IMR-90 (cell line): ENCODE results near the gene ATP10A. TPM values are rescaled to one million over a fixed set of nuclear protein-coding genes. Genes with fewer than 3 reads are reported as not detected.

Source experiments
- ATAC-seq: fragments of 200-7000 bp; cut with Tn5 transposase; 2 replicates; pipeline ENCODE4 v1.9.1; 2020; ENCODE audit warnings: low read depth, mild to moderate bottlenecking, moderate library complexity
- BruUV-seq: library from RNA; stranded (reverse); fragments of 400-500 nt; replicated peaks from 2 replicates; lab custom pipeline; 2021; lab: Mats Ljungman, UMichigan
- CTCF ChIA-PET: fragments of 300-600 bp; formaldehyde crosslinking; extraction: SDS; loops from one replicate; lab custom pipeline; 2021; ENCODE audit warnings: antibody characterized with exemption; lab: Yijun Ruan, JAX
- POLR2A ChIA-PET: fragments of 300-600 bp; sonication (Branson Sonifier 250); formaldehyde crosslinking; loops from one replicate; lab custom pipeline; 2022; ENCODE audit warnings: antibody characterized with exemption; ENCODE audit not compliant: unreplicated experiment; lab: Charles Lee
- DNase-seq: peaks from one replicate; pipeline ENCODE4 v3.0.0; 2013
- H2AFZ ChIP-seq: replicated peaks from 2 replicates; pipeline ENCODE3; 2013; ENCODE audit warnings: low read length, mild to moderate bottlenecking; ENCODE audit not compliant: poor library complexity
- H2AK5ac ChIP-seq: 2 replicates; pipeline ENCODE4 v1.6.1; 2013; ENCODE audit warnings: low read depth, low read length, inconsistent platforms
- H2AK9ac ChIP-seq: replicated peaks from 2 replicates; pipeline ENCODE3; 2013; ENCODE audit warnings: mild to moderate bottlenecking, low read depth, low read length, moderate library complexity; ENCODE audit not compliant: poor library complexity
- H2BK120ac ChIP-seq: 2 replicates; pipeline ENCODE4 v1.6.1; 2013; ENCODE audit warnings: low read depth, low read length, inconsistent platforms
- H2BK15ac ChIP-seq: 3 replicates; pipeline ENCODE4 v1.6.1; 2013; ENCODE audit warnings: low read depth, low read length, inconsistent platforms
- H2BK20ac ChIP-seq: 2 replicates; pipeline ENCODE4 v1.6.1; 2013; ENCODE audit warnings: low read depth, mild to moderate bottlenecking, inconsistent platforms, low read length, moderate library complexity
- H2BK5ac ChIP-seq: 2 replicates; pipeline ENCODE4 v1.6.1; 2013; ENCODE audit warnings: mild to moderate bottlenecking, low read depth, low read length, inconsistent platforms; ENCODE audit not compliant: poor library complexity, severe bottlenecking
- H3K14ac ChIP-seq: replicated peaks from 2 replicates; pipeline ENCODE4 v1.6.1; 2013; ENCODE audit warnings: low read depth, low read length, inconsistent platforms
- H3K18ac ChIP-seq: 2 replicates; pipeline ENCODE4 v1.6.1; 2013; ENCODE audit warnings: low read depth, low read length, control low read depth
- H3K23ac ChIP-seq: 2 replicates; pipeline ENCODE4 v1.6.1; 2013; ENCODE audit warnings: low read depth, low read length, inconsistent platforms
- H3K27ac ChIP-seq: 2 replicates; pipeline ENCODE4 v1.5.1; 2013; ENCODE audit warnings: mild to moderate bottlenecking, control low read depth, low read length; ENCODE audit not compliant: insufficient read depth
- H3K27me3 ChIP-seq: 2 replicates; pipeline ENCODE4 v1.6.1; 2013; ENCODE audit warnings: low read length; ENCODE audit not compliant: control insufficient read depth, insufficient read depth
- H3K36me3 ChIP-seq: 2 replicates; pipeline ENCODE4 v1.6.1; 2013; ENCODE audit warnings: low read length, mixed read lengths; ENCODE audit not compliant: control insufficient read depth, insufficient read depth
- H3K4ac ChIP-seq: 2 replicates; pipeline ENCODE4 v1.6.1; 2013; ENCODE audit warnings: low read depth, low read length, inconsistent platforms
- H3K4me1 ChIP-seq: 2 replicates; pipeline ENCODE4 v1.6.1; 2013; ENCODE audit warnings: low read length, mixed read lengths; ENCODE audit not compliant: control insufficient read depth, insufficient read depth
- H3K4me2 ChIP-seq: 2 replicates; pipeline ENCODE4 v1.6.1; 2013; ENCODE audit warnings: low read depth, mild to moderate bottlenecking, control low read depth, low read length, moderate library complexity
- H3K4me3 ChIP-seq: 2 replicates; pipeline ENCODE4 v1.5.1; 2013; ENCODE audit warnings: low read depth, mild to moderate bottlenecking, control low read depth, low read length, moderate library complexity; ENCODE audit not compliant: insufficient read depth
- H3K56ac ChIP-seq: 2 replicates; pipeline ENCODE4 v1.6.1; 2013; ENCODE audit warnings: low read length, inconsistent platforms; ENCODE audit not compliant: insufficient read depth; ENCODE audit errors: extremely low read depth
- H3K79me1 ChIP-seq, 2 experiments: 2 replicates each; pipeline ENCODE4 v1.6.1; 2013; ENCODE audit warnings: low read length in 2 of 2, inconsistent platforms in 1 of 2, low read depth in 1 of 2
- H3K9ac ChIP-seq: 2 replicates; pipeline ENCODE4 v1.6.1; 2013; ENCODE audit warnings: low read depth, low read length, control low read depth
- H3K9me1 ChIP-seq: 2 replicates; pipeline ENCODE4 v1.6.1; 2013; ENCODE audit warnings: low read length, inconsistent platforms; ENCODE audit not compliant: insufficient read depth
- H3K9me3 ChIP-seq: 2 replicates; pipeline ENCODE4 v1.6.1; 2013; ENCODE audit warnings: low read length; ENCODE audit not compliant: control insufficient read depth, insufficient read depth
- H4K20me1 ChIP-seq: 2 replicates; pipeline ENCODE4 v1.6.1; 2013; ENCODE audit warnings: low read length, inconsistent platforms; ENCODE audit not compliant: insufficient read depth
- H4K5ac ChIP-seq: 2 replicates; pipeline ENCODE4 v1.6.1; 2013; ENCODE audit warnings: mild to moderate bottlenecking, low read depth, low read length, control low read depth
- H4K8ac ChIP-seq, 2 experiments: 2 replicates each; pipeline ENCODE4 v1.6.1; 2013; ENCODE audit warnings: low read depth in 2 of 2, low read length in 2 of 2, control low read depth in 1 of 2, inconsistent platforms in 1 of 2
- H4K91ac ChIP-seq: 2 replicates; pipeline ENCODE4 v1.6.1; 2013; ENCODE audit warnings: low read depth, low read length, inconsistent platforms; ENCODE audit not compliant: insufficient read depth
- BHLHE40 ChIP-seq: fragments of 150-350 bp; IDR thresholded peaks from 2 replicates; pipeline ENCODE4 v1.6.1; 2016; ENCODE audit warnings: mild to moderate bottlenecking, low read depth, low read length
- CHD1 ChIP-seq: IDR thresholded peaks from 2 replicates; pipeline ENCODE4 v1.6.1; 2012; ENCODE audit warnings: low read depth, low read length, improper control_type of control experiment
- FOS ChIP-seq: fragments of 150-350 bp; IDR thresholded peaks from 2 replicates; pipeline ENCODE4 v1.6.1; 2016; ENCODE audit warnings: low read depth, low read length
- MAZ ChIP-seq: IDR thresholded peaks from 2 replicates; pipeline ENCODE4 v1.6.1; 2012; ENCODE audit warnings: low read depth, mild to moderate bottlenecking, low read length, improper control_type of control experiment, moderate library complexity, borderline replicate concordance
- MXI1 ChIP-seq: IDR thresholded peaks from 2 replicates; pipeline ENCODE4 v1.6.1; 2012; ENCODE audit warnings: low read depth, mild to moderate bottlenecking, low read length, moderate library complexity, borderline replicate concordance
- NFE2L2 ChIP-seq: fragments of 150-350 bp; IDR thresholded peaks from 2 replicates; pipeline ENCODE4 v1.6.1; 2016; ENCODE audit warnings: low read depth, mild to moderate bottlenecking, low read length
- RAD21 ChIP-seq: IDR thresholded peaks from 2 replicates; pipeline ENCODE4 v1.6.1; 2012; ENCODE audit warnings: low read length, improper control_type of control experiment
- RCOR1 ChIP-seq: IDR thresholded peaks from 2 replicates; pipeline ENCODE4 v1.6.1; 2012; ENCODE audit warnings: mild to moderate bottlenecking, low read length, improper control_type of control experiment; ENCODE audit not compliant: insufficient replicate concordance
- USF2 ChIP-seq: fragments of 150-350 bp; IDR thresholded peaks from 2 replicates; pipeline ENCODE4 v1.6.1; 2017; ENCODE audit warnings: mild to moderate bottlenecking, antibody characterized with exemption, low read length, low read depth
- WGBS, 2 experiments: methylation state at CpG; one replicate each; pipeline versions ENCODE4 v1.1.5 to v1.1.7; 2013; ENCODE audit warnings: missing lambda C conversion rate in 2 of 2; ENCODE audit not compliant: insufficient read length in 1 of 2; ENCODE audit errors: extremely low coverage in 2 of 2; 5-methylcytosine and 5-hydroxymethylcytosine counted together
- dilution Hi-C: fragments of 300-500 bp; cut with HindIII; formaldehyde crosslinking; loops from one replicate; pipeline ENCODE4 v1.14.3; 2018; ENCODE audit warnings: low sequenced_read_pairs; ENCODE audit not compliant: unreplicated experiment
- in situ Hi-C: fragments of 300-500 bp; cut with MboI; formaldehyde crosslinking; loops from 3 replicates; pipeline ENCODE4 v1.14.3; 2019; ENCODE audit warnings: low sequenced_read_pairs, inconsistent platforms, mixed read lengths
- intact Hi-C: fragments of 100-400 bp; cut with micrococcal nuclease; formaldehyde crosslinking; loops from 2 replicates; pipeline ENCODE4 v1.10.0; 2022
- polyA plus RNA-seq, 3 experiments: library from polyadenylated mRNA; depleted of rRNA; stranded (reverse); fragments of >200 nt; gene quantifications; 2 replicates each; pipeline ENCODE4 v1.2.3, GENCODE V29; 2012; ENCODE audit warnings: low replicate concordance in 1 of 3
- total RNA-seq: library from RNA; depleted of rRNA; stranded (reverse); fragments of >200 nt; gene quantifications from 2 replicates; pipeline ENCODE4 v1.2.3, GENCODE V29; 2012
- TF ChIP-seq, protein P1 (sequence below): fragments of 150-350 bp; IDR thresholded peaks from 2 replicates; pipeline ENCODE4 v1.6.1; 2016; ENCODE audit warnings: low read depth, mild to moderate bottlenecking, low read length, moderate library complexity, borderline replicate concordance

Gene ATP10A
- total and polyA plus RNA-seq, 2 of the 4 experiments (the other 2 are of a cell fraction): 13.8 to 16.0 TPM

GRCh38 chr15:25884370-25884769, 21.2 kb upstream of the ATP10A start:
- ATAC-seq (peak; percentile 31), DNase-seq (no peak)
- no peak overlapping the region for H3K4me3 ChIP-seq
- peak overlapping the region; percentile 52 to 94 for H4K8ac ChIP-seq
- TF ChIP-seq RCOR1: no peak
- TF ChIP-seq, protein P1, sequence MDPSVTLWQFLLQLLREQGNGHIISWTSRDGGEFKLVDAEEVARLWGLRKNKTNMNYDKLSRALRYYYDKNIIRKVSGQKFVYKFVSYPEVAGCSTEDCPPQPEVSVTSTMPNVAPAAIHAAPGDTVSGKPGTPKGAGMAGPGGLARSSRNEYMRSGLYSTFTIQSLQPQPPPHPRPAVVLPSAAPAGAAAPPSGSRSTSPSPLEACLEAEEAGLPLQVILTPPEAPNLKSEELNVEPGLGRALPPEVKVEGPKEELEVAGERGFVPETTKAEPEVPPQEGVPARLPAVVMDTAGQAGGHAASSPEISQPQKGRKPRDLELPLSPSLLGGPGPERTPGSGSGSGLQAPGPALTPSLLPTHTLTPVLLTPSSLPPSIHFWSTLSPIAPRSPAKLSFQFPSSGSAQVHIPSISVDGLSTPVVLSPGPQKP: no peak
- TF ChIP-seq NFE2L2: no peak
- TF ChIP-seq BHLHE40: no peak
- TF ChIP-seq CHD1: no peak
- no peak for TF ChIP-seq MAZ
- TF ChIP-seq MXI1: no peak
- TF ChIP-seq USF2: no peak
- TF ChIP-seq RAD21: no peak
- TF ChIP-seq FOS: no peak
- H3K79me1 ChIP-seq: no peaks in the 10 kb centered on the region
- H3K36me3 ChIP-seq: no peaks in the 10 kb centered on the region
- H3K9me1 ChIP-seq: peaks cover 16% of the 10 kb centered on the region
- no peaks in the 10 kb centered on the region for H3K27me3 ChIP-seq
- peak overlapping the region; percentile 93 for H3K23ac ChIP-seq
- peak overlapping the region; percentile 96 for H3K4ac ChIP-seq
- peak overlapping the region; percentile 98 for H2BK120ac ChIP-seq
- H2AFZ ChIP-seq: peak overlapping the region; percentile 65
- H2BK5ac ChIP-seq: peak overlapping the region; percentile 93
- dilution Hi-C loops (no loop called here), in situ Hi-C loops (no loop called here), intact Hi-C loops (loop anchor here (5.0 kb wide), 1 partner anchor 92 kb away; no protein-coding TSS in a partner anchor)
- H3K56ac ChIP-seq: peak overlapping the region; percentile 79
- peak overlapping the region; percentile 79 for H3K14ac ChIP-seq
- BruUV-seq: no TSS peak
- CTCF ChIA-PET: interaction anchor here (0.6 to 0.8 kb wide), 3 partner anchors 16 to 499 kb away, joined by 3 read pairs; no protein-coding TSS in a partner anchor
- H2BK15ac ChIP-seq: peak overlapping the region; percentile 89; the same call in 2 of the 3 replicates
- peak overlapping the region; percentile 52 for H3K4me2 ChIP-seq
- H3K4me1 ChIP-seq: peaks cover 23% of the 10 kb centered on the region
- H4K5ac ChIP-seq: peak overlapping the region; percentile 80
- H2BK20ac ChIP-seq: peak overlapping the region; percentile 95
- peak overlapping the region; percentile 89 for H3K18ac ChIP-seq
- POLR2A ChIA-PET: no interaction called here
- peak overlapping the region; percentile 97 for H4K91ac ChIP-seq
- H2AK9ac ChIP-seq: peak overlapping the region; percentile 45
- no peaks in the 10 kb centered on the region for H3K9me3 ChIP-seq
- peak overlapping the region; percentile 83 for H3K27ac ChIP-seq
- H4K20me1 ChIP-seq: no peaks in the 10 kb centered on the region
- peak overlapping the region; percentile 40; the same call in 1 of the 2 replicates for H3K9ac ChIP-seq
- peak overlapping the region; percentile 97 for H2AK5ac ChIP-seq
- WGBS, 2 experiments: 10% methylated on average over 2 of the region's 5 CpGs; no CpG with 5 or more reads in 1 of the 2 experiments
